Measurements from ENCODE around the gene CGB8.

DNA sequence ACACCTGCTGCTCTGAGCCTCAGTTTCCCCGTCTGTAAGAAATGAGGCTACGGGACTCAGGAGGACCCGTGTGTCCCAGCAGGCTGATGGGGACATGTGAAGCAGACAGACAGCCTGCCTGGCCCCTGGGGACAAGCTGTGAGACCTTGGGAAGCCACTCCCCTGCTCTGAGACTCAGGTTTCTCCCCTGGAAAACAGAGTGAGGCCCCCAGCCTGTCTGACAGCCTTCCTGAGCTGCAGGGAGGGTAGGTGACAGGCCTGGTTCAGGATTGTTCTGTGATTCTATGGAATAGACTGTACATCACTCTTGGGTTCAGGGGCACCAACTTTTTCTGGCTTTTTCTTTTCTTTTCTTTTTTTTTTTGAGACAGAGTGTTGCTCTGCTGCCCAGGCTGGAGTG, 18.6 kb upstream of the CGB8 start:
- TF ChIP-seq POLR2A (IDR thresholded peaks at IDR 0.05; ENCODE audit: low read length) = no peak
- TF ChIP-seq, protein P1, sequence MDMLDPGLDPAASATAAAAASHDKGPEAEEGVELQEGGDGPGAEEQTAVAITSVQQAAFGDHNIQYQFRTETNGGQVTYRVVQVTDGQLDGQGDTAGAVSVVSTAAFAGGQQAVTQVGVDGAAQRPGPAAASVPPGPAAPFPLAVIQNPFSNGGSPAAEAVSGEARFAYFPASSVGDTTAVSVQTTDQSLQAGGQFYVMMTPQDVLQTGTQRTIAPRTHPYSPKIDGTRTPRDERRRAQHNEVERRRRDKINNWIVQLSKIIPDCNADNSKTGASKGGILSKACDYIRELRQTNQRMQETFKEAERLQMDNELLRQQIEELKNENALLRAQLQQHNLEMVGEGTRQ (IDR thresholded peaks at IDR 0.05) = no peak
- no peak for TF ChIP-seq EP300 (IDR thresholded peaks at IDR 0.05)
- no peak for TF ChIP-seq KDM5A (IDR thresholded peaks at IDR 0.05)
- TF ChIP-seq, protein P2, sequence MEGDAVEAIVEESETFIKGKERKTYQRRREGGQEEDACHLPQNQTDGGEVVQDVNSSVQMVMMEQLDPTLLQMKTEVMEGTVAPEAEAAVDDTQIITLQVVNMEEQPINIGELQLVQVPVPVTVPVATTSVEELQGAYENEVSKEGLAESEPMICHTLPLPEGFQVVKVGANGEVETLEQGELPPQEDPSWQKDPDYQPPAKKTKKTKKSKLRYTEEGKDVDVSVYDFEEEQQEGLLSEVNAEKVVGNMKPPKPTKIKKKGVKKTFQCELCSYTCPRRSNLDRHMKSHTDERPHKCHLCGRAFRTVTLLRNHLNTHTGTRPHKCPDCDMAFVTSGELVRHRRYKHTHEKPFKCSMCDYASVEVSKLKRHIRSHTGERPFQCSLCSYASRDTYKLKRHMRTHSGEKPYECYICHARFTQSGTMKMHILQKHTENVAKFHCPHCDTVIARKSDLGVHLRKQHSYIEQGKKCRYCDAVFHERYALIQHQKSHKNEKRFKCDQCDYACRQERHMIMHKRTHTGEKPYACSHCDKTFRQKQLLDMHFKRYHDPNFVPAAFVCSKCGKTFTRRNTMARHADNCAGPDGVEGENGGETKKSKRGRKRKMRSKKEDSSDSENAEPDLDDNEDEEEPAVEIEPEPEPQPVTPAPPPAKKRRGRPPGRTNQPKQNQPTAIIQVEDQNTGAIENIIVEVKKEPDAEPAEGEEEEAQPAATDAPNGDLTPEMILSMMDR (IDR thresholded peaks at IDR 0.05) = no peak
- TF ChIP-seq JUN (IDR thresholded peaks at IDR 0.05) = no peak
- no peak for TF ChIP-seq FOSB (CRISPR knock-in tag; IDR thresholded peaks at IDR 0.05)
- no peak for TF ChIP-seq ELK1 (IDR thresholded peaks at IDR 0.05; ENCODE audit: low read depth, low read length)
- no peak for TF ChIP-seq BHLHE40 (IDR thresholded peaks at IDR 0.05; ENCODE audit: low read depth, low read length)
- TF ChIP-seq CEBPB (IDR thresholded peaks at IDR 0.05) = no peak

Data from A549 (cell line).